IMR-90 (cell line): ENCODE results near the gene METTL14.

Experiments
- CTCF ChIP-seq: conservative IDR thresholded peaks from 2 replicates; pipeline ENCODE4 v1.5.1; 2012; ENCODE audit warnings: mild to moderate bottlenecking, low read depth, low read length, improper control_type of control experiment
- MXI1 ChIP-seq: IDR thresholded peaks from 2 replicates; pipeline ENCODE4 v1.6.1; 2012; ENCODE audit warnings: low read depth, mild to moderate bottlenecking, low read length, moderate library complexity, borderline replicate concordance
- POLR2A ChIP-seq: IDR thresholded peaks from 2 replicates; pipeline ENCODE4 v1.6.1; 2012; ENCODE audit warnings: mild to moderate bottlenecking, low read depth, low read length
- SMC3 ChIP-seq: fragments of 150-350 bp; IDR thresholded peaks from 2 replicates; pipeline ENCODE4 v1.6.1; 2016; ENCODE audit warnings: low read depth, mild to moderate bottlenecking, antibody characterized with exemption, low read length, moderate library complexity
- USF2 ChIP-seq: fragments of 150-350 bp; IDR thresholded peaks from 2 replicates; pipeline ENCODE4 v1.6.1; 2017; ENCODE audit warnings: mild to moderate bottlenecking, antibody characterized with exemption, low read length, low read depth

GRCh38 chr4:118721752-118722151 is 36.6 kb downstream of the METTL14 start:
- TF ChIP-seq CTCF, result no peak
- TF ChIP-seq POLR2A, result no peak
- no peak for TF ChIP-seq USF2
- TF ChIP-seq MXI1, result no peak
- no peak for TF ChIP-seq SMC3
